Fibroblast of peridontal ligament (primary cell): ENCODE results near the gene GNG14.
"Not testable (repeated sequence)": the region's sequence is repeated elsewhere in the genome, so short reads cannot be mapped to it uniquely, and the experiment has no call there.

ENCODE experiments used
- DNase-seq: peaks from one replicate; pipeline ENCODE4 v3.0.0-alpha.2; 2010; ENCODE audit errors: extremely low read depth

The GNG14 gene

DNA sequence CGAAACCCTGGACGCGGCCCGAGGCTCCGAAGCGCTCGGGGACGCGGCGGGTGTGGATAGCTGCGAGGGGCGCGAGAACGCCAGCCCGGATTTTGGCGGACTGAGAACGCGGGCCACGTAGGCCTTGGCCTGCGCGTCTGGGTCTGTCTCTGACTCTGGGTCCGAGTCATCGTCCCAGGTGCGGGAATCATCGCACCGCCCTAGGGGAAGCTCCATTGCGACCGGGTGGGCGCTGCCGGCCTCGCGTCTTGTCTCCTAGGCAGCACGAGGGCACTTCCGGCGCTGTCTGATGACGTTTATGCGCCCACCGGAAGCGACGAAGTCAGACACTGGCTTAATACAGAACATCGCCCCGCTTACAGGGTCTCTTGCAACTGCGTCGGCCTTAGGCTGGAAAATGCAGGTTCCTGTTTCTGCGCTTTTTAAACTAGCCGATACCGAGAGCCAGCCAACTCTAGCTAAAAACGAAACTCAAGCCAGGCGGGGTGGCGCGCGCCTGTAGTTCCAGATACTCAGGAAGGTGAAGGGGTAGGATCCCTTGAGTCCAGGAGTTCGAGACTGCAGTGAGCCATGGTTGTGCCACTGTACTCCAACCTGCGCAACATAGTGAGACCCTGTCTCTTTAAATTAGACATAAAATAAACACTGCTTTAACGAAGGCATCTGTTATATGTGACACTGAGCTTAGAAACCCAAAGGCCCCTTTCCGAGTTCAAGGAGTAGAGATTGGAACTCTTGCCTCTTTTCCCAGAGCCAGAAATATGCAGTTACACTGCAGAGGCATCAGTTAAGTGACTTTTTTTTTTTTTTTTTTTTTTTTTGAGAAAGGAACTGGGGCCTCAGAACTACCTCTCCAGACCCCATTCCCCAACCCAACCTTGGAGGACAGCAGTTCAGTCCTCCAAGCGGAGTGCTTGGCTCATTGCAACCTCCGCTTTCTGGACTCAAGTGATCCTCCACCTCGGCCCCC lies 8.9 kb downstream of the GNG14 start, which contains the start of gene FBXW9:
Gene FBXW9 (minus strand): TSS at position 266 of the 970 bp plus-strand sequence. CDS start 50 bp downstream, at position 216.
- peak; percentile 95 for DNase-seq

DNA sequence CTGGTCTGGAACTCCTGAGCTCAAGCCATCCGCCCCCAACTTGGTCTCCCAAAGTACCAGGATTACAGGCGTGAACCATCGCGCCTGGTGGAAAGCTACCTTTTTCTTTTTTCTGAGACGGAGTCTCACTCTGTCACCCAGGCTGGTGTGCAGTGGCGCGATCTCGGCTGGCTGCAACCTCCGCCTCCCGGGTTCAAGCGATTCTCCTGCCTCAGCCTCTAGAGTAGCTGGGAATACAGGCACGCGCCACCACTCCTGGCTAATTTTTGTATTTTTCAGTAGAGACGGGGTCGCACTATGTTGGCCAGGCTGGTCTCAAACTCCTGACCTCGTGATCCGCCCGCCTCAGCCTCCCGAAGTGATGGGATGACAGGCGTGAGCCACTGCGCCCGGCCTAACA lies 9.6 kb downstream of the GNG14 start:
- DNase-seq = not testable (repeated sequence)

DNA sequence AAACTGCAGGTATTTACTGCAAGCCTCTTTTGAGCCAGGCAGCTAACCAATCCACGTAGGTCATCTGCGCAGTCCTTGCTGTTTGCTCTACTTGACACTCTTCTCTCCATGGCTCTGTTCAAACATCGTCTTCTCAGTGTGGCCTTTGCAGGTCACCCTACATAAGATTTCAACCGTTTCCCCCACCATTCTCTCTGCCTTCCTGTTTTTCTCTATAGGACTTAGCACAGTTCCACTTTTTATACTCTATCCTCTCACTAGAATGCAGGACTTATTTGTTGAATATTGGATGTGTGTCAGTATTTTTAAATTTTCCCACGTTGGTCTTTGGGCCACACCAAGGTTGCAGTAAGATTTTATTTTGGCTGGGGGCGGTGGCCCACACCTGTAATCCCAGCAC lies 10.3 kb downstream of the GNG14 start:
- DNase-seq = no peak

DNA sequence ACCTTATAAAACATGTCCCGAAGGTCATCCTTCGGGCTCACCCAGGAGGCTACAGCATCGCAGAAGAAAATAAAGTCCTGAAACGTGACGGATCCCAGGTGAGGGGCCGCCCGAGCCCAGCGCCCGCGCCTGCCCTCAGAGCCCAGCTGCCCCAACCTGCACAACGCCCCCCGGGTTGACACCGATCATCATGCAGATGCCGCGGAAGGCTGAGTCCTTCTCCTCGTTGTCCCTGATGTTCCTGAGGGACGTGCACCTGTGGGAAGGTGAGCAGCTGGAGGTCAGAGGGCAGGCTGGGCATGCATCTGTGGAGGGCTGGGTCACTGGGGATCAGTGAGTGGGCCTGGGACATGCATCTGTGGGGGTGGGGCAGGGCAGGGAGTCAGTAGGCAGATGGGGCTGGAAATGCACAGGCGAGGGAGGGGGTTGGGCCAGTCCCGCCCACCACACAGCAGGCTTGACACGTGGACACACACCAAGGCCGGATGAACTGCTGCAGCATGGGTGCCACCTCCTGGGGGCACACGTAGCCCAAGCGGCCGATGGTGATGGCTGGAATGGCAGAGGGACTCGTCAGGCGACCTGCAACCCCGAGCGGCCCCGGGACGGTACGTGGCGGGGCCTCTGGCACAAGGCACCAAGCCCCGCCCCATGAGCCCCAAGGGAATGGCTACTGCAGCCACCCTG lies 13.9 kb downstream of the GNG14 start:
- DNase-seq = no peak

DNA sequence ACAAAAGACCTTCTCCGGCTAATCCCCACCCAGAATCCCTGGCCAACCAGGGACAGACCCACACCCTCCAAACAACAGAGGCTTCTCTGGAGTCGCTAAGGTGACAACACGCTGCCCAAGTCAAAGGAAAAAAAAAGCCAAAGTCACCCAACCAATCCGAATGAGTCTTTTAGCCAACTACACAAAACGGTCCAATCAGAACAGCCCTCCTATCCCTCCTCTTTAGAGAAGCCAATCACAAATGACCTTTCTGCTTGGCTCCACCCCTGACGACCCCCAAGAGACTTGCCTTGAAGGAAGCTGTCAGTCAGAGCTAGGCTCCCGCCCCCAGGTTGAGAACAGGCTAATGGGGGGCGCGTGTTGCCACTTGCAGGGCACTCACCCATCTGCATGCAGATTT lies 15.2 kb downstream of the GNG14 start:
- peak; percentile 54 for DNase-seq

DNA sequence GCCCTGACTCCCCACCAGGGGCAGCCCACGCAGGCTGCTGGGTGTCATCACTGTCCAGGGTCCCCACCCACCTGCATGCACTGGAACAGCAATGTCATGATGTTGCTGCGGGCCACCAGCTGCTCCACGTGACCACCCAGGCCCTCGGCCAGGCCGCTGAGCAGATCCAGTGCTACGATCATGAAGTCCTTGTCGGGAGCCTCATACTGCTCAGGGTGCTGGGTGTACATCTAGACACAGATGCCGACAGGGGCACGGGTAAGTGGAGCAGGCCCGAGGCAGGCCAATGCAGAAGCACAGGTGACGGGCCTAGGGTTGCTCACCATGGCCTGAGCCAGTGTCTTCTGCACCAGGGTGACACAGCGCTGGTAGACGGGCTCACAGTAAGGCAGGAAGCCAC lies 17.4 kb downstream of the GNG14 start:
- DNase-seq = no peak

DNA sequence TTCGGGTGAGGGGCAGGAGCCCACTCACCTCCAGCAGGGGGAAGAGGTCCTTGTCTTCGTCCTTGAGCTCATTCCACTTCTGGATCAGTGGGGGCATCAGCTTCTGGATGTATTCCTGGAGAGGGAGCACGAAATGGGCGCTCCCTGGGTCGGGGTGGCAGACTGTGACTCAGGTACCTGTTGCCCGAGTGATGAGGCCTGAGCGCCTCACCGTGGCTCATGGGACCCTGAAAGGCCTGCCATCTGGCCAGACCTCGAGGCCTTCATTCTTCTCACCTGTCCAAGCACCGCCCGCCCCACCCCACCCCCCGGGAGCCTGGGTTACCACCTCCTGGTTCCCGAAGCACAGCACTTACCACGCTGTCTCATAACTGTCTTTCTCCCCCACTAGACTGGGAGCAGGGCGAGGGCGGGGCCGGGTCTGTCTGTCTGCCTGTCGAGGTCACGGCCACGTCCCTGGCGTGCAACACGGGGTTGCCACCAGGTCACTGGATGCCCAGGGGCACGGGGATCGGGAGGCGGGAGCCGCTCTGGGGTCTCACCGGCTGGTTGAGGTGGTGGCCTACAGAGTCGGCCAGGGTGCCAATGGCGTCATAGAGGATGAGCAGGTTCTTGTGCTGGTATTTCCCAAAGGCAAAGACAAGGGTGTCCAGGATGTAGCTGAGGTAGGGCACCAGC lies 18.0 kb downstream of the GNG14 start:
- DNase-seq = no peak

DNA sequence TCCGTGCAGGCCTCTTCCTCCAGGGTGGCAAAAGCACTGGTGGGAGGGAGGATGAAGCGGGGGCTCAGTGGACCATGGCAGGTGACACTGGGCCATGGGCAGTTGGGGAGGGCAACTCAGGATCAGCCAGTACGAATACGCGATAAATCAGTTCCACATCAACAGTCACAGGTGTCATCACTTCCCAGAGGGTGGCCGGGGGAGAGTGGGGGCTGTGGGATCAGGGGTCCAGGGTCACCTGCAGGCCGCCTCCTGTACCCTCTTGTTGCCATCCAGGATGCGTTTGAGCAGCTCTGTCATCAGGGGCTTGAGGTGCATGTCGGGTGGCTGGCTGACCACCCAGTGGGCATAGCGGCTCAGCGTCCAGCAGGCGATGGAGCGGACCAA lies 18.5 kb downstream of the GNG14 start:
- no peak for DNase-seq

DNA sequence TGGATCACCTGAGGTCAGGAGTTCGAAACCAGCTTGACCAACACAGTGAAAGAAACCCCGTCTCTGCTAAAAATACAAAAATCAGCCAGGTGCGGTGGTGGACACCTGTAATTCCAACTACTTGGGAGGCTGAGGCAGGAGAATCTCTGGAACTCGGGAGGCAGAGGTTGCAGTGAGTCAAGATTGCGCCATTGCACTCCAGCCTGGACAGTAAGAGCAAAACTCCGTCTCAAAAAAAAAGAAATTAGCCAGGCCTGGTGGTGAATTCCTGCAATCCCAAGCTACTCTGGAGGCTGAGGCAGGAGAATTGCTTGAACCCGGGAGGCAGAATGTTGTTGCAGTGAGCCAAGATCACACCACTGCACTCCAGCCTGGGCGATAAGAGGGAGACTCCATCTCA lies 20.8 kb downstream of the GNG14 start:
- no peak for DNase-seq

DNA sequence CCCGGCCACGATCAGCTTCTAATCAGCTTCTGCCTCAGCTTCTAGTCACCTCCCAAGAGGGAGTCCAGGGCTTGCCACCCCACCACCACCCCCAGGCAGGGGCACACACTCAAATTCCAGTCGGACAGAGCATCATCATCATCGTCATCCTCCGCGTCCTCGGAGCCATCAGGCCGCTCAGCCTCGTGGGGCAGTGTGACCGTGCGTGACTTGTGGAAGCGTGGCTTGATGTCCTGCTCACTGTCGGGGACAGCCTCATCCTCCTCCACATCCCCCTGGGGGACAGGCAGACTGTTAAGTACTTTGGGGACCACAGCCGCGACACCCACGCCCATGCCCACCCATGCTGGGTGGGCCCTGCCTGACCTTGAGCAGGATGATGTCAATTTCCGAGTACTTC lies 23.4 kb downstream of the GNG14 start:
- no peak for DNase-seq

DNA sequence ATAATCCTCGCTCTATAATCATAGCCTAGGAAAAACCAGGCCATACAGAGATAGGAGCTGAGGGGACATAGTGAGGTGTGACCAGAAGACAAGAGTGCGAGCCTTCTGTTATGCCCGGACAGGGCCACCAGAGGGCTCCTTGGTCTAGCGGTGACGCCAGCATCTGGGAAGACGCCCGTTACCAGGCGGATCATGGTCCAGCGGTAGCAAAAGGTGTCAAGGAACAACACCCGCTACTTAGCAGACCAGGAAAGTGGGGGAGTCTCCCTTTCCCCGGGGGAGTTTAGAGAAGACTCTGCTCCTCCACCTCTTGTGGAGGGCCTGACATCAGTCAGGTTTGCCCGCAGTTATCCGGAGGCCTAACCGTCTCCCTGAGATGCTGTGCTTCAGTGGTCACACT lies 24.3 kb downstream of the GNG14 start:
- not testable (repeated sequence) for DNase-seq

DNA sequence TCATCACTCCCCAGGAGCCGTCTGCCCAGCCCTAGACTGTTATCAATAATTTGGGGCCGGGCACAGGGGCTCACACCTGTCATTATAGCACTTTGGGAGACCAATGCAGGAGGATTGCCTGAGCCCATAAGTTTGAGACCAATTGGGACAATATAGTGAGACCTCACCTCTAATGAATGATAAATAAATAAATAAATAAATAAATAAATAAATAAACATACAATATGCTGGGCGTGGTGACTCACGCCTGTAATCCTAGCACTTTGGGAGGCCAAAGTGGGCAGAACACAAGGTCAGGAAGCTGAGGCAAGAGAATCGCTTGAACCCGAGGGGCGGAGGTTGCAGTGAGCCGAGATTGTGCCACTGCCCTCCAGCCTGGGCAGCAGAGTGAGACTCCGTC lies 25.5 kb downstream of the GNG14 start:
- not testable (repeated sequence) for DNase-seq

DNA sequence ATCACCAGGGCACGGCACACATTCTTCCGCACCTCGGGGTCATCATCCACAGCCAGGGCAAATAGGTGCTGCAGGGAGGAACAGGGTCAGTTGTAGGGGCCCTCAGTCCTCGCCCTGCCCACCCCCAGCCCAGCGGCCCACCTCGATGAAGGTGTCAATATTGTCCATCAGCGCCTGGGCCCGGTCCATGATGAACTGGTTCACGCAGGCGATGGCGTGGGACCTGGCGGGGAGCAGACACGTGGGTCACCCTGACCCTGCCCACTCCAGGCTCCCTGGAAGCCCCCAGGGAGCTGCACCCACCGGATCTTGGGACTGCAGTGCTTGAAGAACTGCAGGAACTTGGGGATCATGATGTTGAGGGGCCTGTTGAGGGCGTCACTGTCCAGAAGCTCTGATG lies 27.3 kb downstream of the GNG14 start:
- DNase-seq = no peak

DNA sequence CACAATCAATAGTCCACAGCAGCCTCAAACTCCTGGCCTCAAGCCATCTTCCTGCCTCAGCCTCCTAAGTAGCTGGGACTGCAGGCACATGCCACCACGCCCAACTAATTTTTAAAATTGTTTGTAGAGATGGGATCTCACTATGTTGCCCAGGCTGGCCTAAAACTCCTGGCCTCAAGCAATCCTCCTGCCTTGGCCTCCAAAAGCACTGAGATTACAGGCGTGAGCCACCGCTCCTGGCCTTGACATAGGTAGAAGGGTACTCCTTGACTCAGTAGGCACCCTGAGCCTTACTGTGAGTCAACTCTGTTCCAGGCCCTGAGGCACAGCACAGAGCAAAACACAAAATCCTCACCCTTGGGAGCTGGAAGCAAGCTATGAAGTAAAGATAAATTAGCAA lies 28.1 kb downstream of the GNG14 start:
- no peak for DNase-seq

DNA sequence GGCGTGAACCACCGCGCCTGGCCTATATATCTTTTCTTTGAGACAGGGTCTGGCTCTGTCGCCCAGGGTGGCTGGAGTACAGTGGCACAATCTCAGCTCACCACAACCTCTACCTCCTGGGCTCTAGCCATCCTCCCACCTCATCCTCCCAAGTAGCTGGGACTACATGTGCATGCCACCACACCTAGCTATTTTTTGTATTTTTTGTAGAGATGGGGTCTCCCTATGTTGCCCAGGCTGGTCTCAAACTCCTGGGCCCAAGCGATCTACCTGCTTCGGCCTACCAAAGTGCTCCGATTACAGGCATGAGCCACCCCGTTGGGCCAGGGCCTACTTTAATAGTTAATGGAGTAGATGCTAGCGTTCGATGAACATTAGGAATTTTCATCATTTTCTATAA lies 32.5 kb downstream of the GNG14 start:
- DNase-seq = peak; percentile 4

DNA sequence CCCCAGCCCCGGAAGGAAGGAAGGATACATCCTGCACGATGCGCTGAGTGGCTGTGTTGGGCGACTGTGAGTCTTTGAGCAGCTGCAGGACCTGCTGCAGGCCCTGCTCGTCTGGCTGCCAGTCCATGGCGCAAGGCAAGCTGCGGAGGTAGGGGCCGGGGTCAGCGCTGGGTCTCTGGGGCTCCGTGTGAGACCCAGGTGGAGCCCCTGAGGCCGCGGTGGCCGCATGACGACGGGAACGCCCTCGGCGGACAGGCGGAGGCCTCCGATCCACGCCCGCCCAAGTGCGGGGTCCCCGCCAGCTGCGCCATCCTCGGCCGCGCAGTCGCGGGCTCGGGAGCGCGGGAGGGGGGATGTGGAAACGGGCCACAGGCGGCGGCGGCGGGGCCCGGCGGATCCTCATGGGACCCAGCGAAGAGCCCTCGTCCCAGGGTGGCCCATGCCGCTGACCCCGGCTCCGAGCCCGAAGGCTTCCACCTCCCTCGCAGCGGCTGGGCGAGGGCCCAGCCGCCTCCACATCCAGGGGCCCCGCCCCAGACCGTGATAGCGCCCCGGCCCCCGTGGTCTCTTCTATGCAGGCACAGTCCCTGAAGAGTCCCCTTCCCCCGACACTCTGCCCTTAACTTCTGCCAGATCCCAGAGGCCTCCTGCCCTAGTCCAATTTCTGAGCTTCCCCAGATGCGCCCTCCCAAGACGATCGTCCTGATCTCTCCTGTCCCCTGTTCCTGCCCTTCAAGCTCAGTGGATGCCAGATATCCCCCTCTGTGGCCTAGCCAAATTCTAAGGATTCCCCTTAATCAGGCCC lies 33.3 kb downstream of the GNG14 start:
- DNase-seq = peak; percentile 16

DNA sequence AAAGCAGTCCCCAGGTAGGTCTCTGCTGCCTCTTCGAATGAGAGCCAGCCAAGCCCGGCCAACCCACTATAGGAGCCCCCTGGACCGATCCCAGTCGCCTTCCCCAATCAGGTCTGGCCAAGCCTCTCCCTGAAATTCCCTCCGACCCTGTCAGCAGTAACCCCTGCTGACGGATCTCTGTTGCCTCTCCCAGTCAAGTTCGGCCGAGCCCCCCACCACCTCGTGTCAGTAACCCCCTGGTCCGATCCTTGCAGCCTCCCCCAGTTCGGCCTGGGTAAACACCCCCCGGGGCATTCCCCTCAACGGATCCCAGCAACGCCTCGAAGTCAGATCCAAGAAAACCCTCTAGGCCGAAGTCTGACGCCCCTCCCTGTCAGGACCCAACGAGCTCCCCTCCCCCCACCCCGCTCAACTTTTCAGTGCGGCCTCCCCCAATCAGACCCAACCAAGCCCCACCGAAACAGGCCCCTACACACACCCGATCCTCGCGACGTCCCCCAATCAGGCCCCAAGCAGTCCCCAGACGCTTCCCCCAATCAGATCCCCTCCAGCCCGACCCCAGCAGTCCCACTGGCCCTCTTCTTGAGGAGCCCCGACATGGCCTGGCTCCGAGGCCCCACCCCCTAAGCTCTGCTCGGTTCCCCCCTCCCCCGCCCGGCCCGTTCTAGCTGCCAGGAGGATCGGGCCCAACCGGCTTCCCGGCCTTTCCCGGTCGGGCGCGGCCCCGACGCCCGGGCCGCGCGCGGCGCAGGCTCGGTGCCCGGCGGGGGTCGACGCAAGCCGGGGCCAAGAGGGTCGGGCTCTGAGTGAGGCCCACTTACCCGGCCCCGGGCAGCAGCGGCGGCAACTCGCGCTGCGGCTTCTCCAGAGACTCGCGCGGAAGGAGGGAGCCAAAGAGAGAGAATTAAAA lies 34.1 kb downstream of the GNG14 start:
- DNase-seq = peak; percentile 67

DNA sequence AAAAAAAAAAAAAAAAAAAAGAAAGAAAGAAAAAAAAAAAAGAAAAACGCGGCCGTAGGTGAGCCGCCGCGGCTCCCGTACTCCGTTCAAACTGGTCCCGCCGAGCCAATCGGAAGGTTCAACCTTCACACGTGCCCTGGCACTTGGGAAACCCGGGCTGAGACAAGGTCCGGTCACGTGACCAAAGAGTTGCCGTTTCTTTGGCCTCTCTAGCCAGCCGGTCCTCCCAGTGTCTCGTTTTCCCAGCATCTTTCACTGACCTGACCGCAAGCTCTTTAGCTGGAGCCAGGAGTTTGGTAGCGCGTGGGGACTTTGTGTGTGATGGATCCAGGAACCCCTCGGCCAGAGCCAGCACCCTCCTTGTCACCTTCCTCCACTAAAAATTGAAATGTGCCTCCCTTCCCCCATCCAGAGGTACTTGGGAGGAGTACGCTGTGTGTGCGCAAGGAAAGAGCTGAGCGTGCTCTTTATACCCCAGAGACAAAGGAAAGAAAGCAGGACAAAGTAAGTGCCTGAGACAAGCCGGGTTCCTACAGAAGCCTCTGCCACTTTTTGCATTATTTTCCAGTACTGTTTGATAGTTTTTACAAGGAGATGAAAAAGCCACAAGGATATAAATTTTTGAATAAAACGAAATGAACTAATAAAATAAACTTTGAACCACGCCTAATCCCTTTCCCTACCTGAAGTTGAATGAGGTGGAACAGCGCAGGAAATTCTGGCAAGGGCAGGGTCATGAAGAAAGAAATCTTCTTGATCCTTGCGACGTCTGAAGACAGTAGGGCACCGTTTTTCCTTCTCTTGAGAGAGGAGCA lies 35.0 kb downstream of the GNG14 start:
- peak; percentile 99 for DNase-seq

DNA sequence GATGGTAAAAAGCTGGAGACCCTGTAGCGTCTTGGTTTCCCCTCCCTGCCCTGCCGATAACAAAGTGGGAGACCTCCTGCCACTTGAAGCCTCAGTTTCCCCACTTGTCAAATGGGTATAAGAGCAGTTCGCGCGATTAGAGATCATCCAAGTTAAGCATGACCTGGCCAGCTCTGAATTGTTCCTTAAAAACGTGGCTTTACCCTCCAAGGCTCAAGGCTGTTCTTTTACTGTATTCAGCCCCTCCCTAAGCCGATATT lies 35.5 kb downstream of the GNG14 start:
- DNase-seq = peak; percentile 15
